LoVo (cell line): Measurements from ENCODE around the gene AKAP6.

Experiments
- DNase-seq: peaks from one replicate; pipeline ENCODE4 v3.0.0-alpha.2; 2016; ENCODE audit warnings: low spot score

AKAP6 gene

DNA sequence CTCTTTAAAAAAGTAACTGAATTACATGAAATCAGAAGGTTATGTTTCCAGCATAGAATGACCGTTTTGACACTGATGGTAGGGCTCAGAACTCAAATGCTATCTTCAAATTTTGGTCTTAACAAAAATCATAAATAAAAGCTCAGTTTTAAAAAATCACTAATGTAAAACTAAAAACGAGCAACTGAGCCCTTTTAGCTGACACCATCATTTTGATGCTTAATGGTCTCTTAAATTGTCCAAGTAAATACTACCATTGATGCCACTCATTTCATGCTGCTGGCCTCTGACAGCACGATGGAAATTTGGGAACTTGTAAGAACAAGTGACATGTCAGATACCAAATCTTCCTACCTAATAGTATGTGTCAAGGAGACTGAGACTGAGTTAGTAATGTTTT lies 205.0 kb downstream of the AKAP6 start:
- DNase-seq: no peak

DNA sequence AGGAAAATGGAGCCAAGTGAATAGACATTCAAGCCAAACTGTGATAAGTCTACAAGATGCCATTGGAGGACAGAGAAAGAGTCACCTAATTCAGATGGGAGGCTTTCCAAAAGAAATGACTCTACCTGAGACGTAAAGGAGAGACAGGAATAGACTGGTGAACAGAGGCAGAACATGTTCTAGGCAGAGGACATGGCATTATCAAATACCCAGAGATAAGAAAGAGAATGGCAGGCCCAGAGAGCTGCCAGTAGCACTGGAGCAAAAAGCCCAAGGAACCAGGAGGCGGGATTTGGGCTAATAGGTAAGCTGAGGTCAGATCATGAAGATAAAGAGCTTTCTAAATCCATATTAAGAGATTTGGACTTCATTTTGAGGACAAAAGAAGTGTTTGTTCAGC lies 207.1 kb downstream of the AKAP6 start:
- no peak for DNase-seq

DNA sequence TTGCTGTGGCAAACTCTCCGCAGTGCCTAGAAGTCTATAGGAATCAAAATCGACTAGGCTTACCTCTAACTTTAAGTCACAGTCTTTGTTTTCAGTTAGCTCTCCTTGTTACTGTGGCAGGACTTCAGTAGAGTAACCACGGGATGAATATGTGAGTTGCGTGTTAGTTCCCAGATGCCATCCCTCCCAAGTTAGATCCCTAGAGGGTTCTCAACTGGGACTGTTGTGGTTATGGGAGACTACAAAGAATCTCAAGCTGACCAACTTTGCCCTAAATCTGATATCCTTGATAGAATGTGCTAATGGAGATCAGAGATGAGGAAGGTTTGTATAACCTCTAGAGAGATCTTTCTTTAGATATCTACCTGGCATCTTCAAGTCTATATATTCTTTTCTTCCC lies 208.1 kb downstream of the AKAP6 start:
- DNase-seq: no peak

DNA sequence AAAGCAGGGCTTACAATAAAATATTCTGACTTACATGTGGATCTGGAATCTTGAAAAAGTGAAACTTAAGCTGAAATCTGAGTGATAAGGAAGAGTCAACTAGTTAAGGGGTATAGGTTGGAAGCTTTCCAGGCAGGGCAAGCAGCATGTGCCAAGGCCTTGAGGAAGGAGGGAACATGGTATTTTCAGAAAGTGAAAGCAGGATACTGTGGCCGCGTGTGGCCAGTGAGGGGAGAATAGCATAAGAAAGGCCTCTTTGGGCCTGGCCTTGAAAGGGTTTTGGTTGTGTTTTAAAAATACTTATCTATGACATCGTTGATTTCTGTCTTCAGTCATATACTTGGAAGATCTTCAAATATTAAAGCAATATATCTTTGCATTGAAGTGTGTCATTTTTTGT lies 213.4 kb downstream of the AKAP6 start:
- DNase-seq: no peak

GRCh38 chr14:32545095-32545494 lies 216.0 kb downstream of the AKAP6 start:
- no peak for DNase-seq

DNA sequence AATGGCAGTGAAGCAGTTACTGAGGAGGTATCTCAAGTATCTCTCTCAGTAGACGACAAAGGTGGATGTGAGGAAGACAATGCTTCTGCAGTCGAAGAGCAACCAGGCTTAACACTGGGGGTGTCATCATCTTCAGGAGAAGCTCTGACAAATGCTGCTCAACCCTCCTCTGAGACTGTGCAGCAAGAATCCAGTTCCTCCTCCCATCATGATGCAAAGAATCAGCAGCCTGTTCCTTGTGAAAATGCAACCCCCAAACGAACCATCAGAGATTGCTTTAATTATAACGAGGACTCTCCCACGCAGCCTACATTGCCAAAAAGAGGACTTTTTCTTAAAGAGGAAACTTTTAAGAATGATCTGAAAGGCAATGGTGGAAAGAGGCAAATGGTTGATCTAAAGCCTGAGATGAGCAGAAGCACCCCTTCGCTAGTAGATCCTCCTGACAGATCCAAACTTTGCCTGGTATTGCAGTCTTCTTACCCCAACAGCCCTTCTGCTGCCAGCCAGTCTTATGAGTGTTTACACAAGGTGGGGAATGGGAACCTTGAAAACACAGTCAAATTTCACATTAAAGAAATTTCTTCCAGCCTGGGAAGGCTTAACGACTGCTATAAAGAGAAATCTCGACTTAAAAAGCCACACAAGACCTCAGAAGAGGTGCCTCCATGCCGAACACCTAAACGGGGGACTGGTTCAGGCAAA lies 216.6 kb downstream of the AKAP6 start:
- DNase-seq: no peak

DNA sequence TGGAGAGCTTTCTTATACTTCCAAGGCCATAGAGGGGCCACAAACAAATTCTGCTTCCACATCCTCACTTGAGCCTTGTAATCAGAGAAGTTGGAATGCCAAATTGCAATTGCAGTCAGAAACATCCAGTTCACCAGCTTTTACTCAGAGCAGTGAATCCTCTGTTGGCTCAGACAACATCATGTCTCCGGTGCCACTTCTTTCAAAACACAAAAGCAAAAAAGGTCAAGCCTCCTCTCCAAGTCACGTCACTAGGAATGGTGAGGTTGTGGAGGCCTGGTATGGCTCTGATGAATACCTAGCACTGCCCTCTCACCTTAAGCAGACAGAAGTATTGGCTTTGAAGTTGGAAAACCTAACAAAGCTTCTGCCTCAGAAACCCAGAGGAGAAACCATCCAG lies 217.1 kb downstream of the AKAP6 start:
- DNase-seq: no peak

DNA sequence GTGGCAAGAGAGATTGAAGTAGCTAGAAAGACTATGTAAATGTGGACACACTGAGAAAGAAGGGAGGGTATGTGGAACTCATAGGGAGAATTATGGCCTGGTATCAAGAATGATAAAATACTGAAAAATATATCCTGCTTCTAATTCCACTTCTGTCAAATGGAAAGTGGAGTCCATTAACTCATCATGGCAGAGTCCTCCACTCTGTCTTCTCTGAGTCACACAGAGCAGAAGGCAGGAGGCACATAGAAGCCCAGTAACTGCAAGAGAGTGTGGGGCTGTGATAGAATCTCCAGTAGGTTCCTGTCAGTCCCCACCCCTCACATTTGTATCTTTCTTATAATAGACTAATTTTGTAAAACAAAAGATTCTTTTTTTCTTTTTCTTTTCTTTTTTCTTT lies 223.7 kb downstream of the AKAP6 start:
- no peak for DNase-seq

GRCh38 chr14:32559048-32559447 lies 229.9 kb downstream of the AKAP6 start:
- DNase-seq: no peak

DNA sequence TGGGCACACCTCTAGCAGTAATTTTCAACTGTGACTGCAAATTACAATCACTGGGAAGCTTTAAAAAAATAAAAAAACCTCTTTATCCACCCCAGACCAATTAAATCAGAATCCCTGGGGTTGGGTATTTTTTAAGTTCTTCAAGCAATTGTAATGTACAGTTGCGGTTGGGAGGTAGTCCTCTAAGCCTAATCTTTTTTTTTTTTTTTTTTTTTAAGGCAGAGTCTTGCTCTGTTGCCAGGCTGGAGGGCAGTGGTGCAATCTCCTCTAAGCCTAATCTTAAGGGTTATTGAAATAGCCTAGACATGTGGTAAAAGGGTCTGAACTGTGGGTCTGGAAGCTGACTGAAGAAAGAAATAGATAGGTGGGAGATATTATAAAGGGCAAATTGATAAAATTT lies 230.5 kb downstream of the AKAP6 start:
- no peak for DNase-seq

- DNase-seq: peak; percentile 75
Observed at GRCh38 chr14:32560209-32560857, 231.2 kb downstream of the AKAP6 start.

- DNase-seq: no peak
Observed at GRCh38 chr14:32561520-32561919, 232.4 kb downstream of the AKAP6 start.

DNA sequence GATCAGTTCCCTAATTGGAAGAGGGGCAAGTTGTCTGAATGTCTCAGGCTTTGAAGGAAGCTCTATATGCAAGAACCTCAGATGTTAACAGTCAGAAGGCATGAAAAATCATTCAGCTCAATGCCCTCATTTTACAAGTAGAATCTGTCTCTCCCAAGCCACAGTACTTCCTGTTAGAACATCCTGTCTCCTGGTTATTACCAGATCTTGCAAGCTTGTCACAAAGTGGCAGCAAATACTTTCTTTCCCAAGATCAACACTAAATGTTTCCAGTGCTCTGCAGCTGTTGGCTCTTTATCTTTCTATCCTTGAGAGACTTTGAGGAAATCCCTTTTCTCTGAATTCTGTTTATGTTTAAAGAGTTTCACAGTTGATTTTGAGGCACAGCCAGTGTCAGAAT lies 235.5 kb downstream of the AKAP6 start:
- DNase-seq: no peak

GRCh38 chr14:32565256-32565655 lies 236.2 kb downstream of the AKAP6 start:
- DNase-seq: no peak

GRCh38 chr14:32567543-32568384 lies 238.7 kb downstream of the AKAP6 start:
- DNase-seq: no peak

DNA sequence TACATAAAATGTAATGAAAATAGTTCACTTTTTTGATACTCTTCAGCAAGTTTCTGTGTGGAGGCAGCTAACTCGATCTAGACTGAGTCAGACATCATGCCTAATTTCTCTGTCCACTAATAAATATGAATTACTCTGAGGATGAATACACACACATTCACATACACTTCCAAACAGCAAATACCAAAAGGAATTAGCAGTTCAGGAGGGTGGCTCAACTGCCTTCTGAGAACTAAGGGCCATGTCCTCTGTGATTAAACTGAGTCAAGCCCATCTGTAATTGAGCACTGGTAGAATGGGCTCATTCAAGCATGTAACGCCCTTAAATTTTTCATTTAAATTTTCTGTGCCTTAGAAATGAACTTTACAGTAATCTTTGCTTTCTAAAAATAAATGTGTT lies 242.5 kb downstream of the AKAP6 start:
- DNase-seq: no peak

- DNase-seq: no peak
Observed at GRCh38 chr14:32571995-32572866, 243.1 kb downstream of the AKAP6 start.

GRCh38 chr14:32572867-32573150 lies 243.7 kb downstream of the AKAP6 start:
- no peak for DNase-seq

- no peak for DNase-seq
Observed at GRCh38 chr14:32574269-32574668, 245.2 kb downstream of the AKAP6 start.

GRCh38 chr14:32576088-32576795 lies 247.1 kb downstream of the AKAP6 start:
- DNase-seq: peak; percentile 58

- DNase-seq: no peak
Observed at GRCh38 chr14:32576977-32577376, 247.9 kb downstream of the AKAP6 start.

DNA sequence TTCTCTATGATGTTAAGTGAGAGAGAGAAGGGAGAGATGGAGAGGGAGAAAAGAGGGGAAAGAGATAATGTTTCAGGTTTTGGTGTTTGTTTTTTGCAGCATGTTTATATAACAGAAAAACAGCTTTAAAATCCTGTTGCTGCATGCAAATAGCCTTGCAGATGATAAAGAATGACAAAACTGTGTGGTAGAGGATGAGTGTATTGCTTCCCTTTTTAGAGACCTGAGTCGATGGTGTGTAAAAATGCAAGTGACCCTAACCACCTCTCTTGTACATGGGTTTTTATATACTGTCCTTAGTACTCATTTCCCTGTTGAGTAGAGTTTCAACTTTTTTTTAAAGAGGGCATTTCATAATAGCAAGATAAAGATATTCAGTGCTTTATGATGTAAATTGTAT lies 249.1 kb downstream of the AKAP6 start:
- no peak for DNase-seq
